ENCODE measurements around the gene CABLES1. TPM values are rescaled to one million over a fixed set of nuclear protein-coding genes. Genes with fewer than 3 reads are reported as not detected.

CABLES1 gene
- total RNA-seq, 1 experiment from 2014 or later: 29.5 TPM

- Histone ChIP-seq H3K36me3 (ENCODE audit: control insufficient read depth, insufficient read depth, low read length) (no peaks in the 10 kb centered on the region; the same call in 1 of the 2 replicates), H3K4me1 (peaks cover 5% of the 10 kb centered on the region; the same call in 1 of the 2 replicates), H3K27me3 (replicated peaks; ENCODE audit: control insufficient read depth, insufficient read depth, low read length) (no peaks in the 10 kb centered on the region), H3K9me3 (no peaks in the 10 kb centered on the region), H3K4me3 (ENCODE audit: low read depth, low read length) (no peak overlapping the region)
- no peak overlapping the region for H3K4me3 Mint-ChIP-seq (ENCODE audit: unreplicated experiment)
- H3K27me3 Mint-ChIP-seq (ENCODE audit: insufficient read depth, unreplicated experiment): no peaks in the 10 kb centered on the region
- POLR2A ChIA-PET: no interaction called here
- H3K36me3 Mint-ChIP-seq (ENCODE audit: insufficient read depth, unreplicated experiment): peaks cover 21% of the 10 kb centered on the region
- intact Hi-C loops (cut with micrococcal nuclease; ENCODE audit: unreplicated experiment): no loop called here
- CTCF ChIA-PET: no interaction called here
- no peak for DNase-seq
- TF ChIP-seq, protein P1, sequence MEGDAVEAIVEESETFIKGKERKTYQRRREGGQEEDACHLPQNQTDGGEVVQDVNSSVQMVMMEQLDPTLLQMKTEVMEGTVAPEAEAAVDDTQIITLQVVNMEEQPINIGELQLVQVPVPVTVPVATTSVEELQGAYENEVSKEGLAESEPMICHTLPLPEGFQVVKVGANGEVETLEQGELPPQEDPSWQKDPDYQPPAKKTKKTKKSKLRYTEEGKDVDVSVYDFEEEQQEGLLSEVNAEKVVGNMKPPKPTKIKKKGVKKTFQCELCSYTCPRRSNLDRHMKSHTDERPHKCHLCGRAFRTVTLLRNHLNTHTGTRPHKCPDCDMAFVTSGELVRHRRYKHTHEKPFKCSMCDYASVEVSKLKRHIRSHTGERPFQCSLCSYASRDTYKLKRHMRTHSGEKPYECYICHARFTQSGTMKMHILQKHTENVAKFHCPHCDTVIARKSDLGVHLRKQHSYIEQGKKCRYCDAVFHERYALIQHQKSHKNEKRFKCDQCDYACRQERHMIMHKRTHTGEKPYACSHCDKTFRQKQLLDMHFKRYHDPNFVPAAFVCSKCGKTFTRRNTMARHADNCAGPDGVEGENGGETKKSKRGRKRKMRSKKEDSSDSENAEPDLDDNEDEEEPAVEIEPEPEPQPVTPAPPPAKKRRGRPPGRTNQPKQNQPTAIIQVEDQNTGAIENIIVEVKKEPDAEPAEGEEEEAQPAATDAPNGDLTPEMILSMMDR (IDR thresholded peaks at IDR 0.05; ENCODE audit: insufficient read depth in 1 of 2, low read depth in 1 of 2, low read length in 1 of 2, severe bottlenecking in 1 of 2, unreplicated experiment in 1 of 2): no peak
- no TSS peak for BruUV-seq (replicated peaks)
- no peaks in the 10 kb centered on the region for H3K9me3 Mint-ChIP-seq (ENCODE audit: unreplicated experiment)
- H3K27ac Mint-ChIP-seq (ENCODE audit: unreplicated experiment): no peak overlapping the region
- no peaks in the 10 kb centered on the region for H3K4me1 Mint-ChIP-seq (ENCODE audit: low read depth, unreplicated experiment)
These were observed 107.9 kb downstream of the CABLES1 start for GRCh38 chr18:23243178-23243577.

- Mint-ChIP-seq H3K36me3 (ENCODE audit: insufficient read depth, unreplicated experiment) (peaks cover 23% of the 10 kb centered on the region), H3K27ac (ENCODE audit: unreplicated experiment) (no peak overlapping the region), H3K27me3 (ENCODE audit: insufficient read depth, unreplicated experiment) (no peaks in the 10 kb centered on the region), H3K4me3 (ENCODE audit: unreplicated experiment) (no peak overlapping the region), H3K4me1 (ENCODE audit: low read depth, unreplicated experiment) (no peaks in the 10 kb centered on the region), H3K9me3 (ENCODE audit: unreplicated experiment) (no peaks in the 10 kb centered on the region)
- DNase-seq: no peak
- no TSS peak for BruUV-seq (replicated peaks)
- TF ChIP-seq, protein P1 (IDR thresholded peaks at IDR 0.05; ENCODE audit: insufficient read depth in 1 of 2, low read depth in 1 of 2, low read length in 1 of 2, severe bottlenecking in 1 of 2, unreplicated experiment in 1 of 2): no peak
- ChIA-PET POLR2A (no interaction called here), CTCF (no interaction called here)
- Histone ChIP-seq H3K9me3 (no peaks in the 10 kb centered on the region), H3K27me3 (replicated peaks; ENCODE audit: control insufficient read depth, insufficient read depth, low read length) (no peaks in the 10 kb centered on the region), H3K4me1 (peaks cover 5% of the 10 kb centered on the region; the same call in 1 of the 2 replicates), H3K36me3 (ENCODE audit: control insufficient read depth, insufficient read depth, low read length) (no peaks in the 10 kb centered on the region; the same call in 1 of the 2 replicates), H3K4me3 (ENCODE audit: low read depth, low read length) (no peak overlapping the region)
- intact Hi-C loops (cut with micrococcal nuclease; ENCODE audit: unreplicated experiment): no loop called here
These were observed 108.5 kb downstream of the CABLES1 start for GRCh38 chr18:23243816-23244215.

DNA sequence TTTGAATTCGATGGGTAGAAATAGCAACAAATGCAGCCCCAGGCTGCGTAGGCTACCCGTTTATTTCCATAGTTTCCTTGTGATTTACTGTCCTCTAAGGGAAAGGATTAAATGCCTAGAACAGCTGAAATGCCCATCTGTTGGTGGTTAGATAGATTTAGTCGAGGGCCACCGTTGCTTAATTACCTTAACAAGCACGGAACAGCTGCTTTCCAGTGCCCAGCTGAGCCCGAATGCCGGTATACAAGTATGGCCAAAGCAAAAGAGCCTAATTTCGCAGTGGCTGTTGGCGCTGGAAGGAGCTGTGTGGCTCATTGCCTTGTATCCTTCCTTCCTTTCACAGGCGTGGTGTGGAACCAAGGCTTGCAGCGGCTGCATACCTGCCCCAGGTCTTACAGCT lies 109.1 kb downstream of the CABLES1 start:
- no peaks in the 10 kb centered on the region for H3K4me1 Mint-ChIP-seq (ENCODE audit: low read depth, unreplicated experiment)
- no peaks in the 10 kb centered on the region; the same call in 1 of the 2 replicates for H3K36me3 ChIP-seq (ENCODE audit: control insufficient read depth, insufficient read depth, low read length)
- intact Hi-C loops (cut with micrococcal nuclease; ENCODE audit: unreplicated experiment): no loop called here
- no peak for DNase-seq
- TF ChIP-seq, protein P1 (IDR thresholded peaks at IDR 0.05; ENCODE audit: insufficient read depth in 1 of 2, low read depth in 1 of 2, low read length in 1 of 2, severe bottlenecking in 1 of 2, unreplicated experiment in 1 of 2): no peak
- ChIA-PET POLR2A (no interaction called here), CTCF (no interaction called here)
- H3K27ac Mint-ChIP-seq (ENCODE audit: unreplicated experiment): no peak overlapping the region
- TSS peak; percentile 10 for BruUV-seq (replicated peaks)
- no peaks in the 10 kb centered on the region for H3K27me3 ChIP-seq (replicated peaks; ENCODE audit: control insufficient read depth, insufficient read depth, low read length)
- no peak overlapping the region for H3K4me3 Mint-ChIP-seq (ENCODE audit: unreplicated experiment)
- H3K9me3 ChIP-seq: no peaks in the 10 kb centered on the region
- no peak overlapping the region for H3K4me3 ChIP-seq (ENCODE audit: low read depth, low read length)
- H3K4me1 ChIP-seq: peaks cover 5% of the 10 kb centered on the region; the same call in 1 of the 2 replicates
- H3K36me3 Mint-ChIP-seq (ENCODE audit: insufficient read depth, unreplicated experiment): peaks cover 22% of the 10 kb centered on the region
- no peaks in the 10 kb centered on the region for H3K27me3 Mint-ChIP-seq (ENCODE audit: insufficient read depth, unreplicated experiment)
- no peaks in the 10 kb centered on the region for H3K9me3 Mint-ChIP-seq (ENCODE audit: unreplicated experiment)
